ENCODE measurements around the gene UCKL1.

The UCKL1 gene

GRCh38 chr20:63959699-63960075 lies 3.5 kb upstream of the UCKL1 start:
- no peak overlapping the region for H3K4me3 ChIP-seq (IDR thresholded peaks at IDR 0.05; ENCODE audit: insufficient read depth, low read depth, low read length)
- no peak overlapping the region for H2AFZ ChIP-seq (ENCODE audit: low read depth)
- H3K4me2 ChIP-seq: no peak overlapping the region
- peaks cover 27% of the 10 kb centered on the region for H3K4me1 ChIP-seq (ENCODE audit: low read depth, poor library complexity, severe bottlenecking)
- no peak overlapping the region for H3K9ac ChIP-seq
- H3K27me3 ChIP-seq (ENCODE audit: insufficient read depth, low read depth): no peaks in the 10 kb centered on the region
- H3K36me3 ChIP-seq (ENCODE audit: insufficient read depth): no peaks in the 10 kb centered on the region; the same call in 1 of the 2 replicates
- TF ChIP-seq, protein P1, sequence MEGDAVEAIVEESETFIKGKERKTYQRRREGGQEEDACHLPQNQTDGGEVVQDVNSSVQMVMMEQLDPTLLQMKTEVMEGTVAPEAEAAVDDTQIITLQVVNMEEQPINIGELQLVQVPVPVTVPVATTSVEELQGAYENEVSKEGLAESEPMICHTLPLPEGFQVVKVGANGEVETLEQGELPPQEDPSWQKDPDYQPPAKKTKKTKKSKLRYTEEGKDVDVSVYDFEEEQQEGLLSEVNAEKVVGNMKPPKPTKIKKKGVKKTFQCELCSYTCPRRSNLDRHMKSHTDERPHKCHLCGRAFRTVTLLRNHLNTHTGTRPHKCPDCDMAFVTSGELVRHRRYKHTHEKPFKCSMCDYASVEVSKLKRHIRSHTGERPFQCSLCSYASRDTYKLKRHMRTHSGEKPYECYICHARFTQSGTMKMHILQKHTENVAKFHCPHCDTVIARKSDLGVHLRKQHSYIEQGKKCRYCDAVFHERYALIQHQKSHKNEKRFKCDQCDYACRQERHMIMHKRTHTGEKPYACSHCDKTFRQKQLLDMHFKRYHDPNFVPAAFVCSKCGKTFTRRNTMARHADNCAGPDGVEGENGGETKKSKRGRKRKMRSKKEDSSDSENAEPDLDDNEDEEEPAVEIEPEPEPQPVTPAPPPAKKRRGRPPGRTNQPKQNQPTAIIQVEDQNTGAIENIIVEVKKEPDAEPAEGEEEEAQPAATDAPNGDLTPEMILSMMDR (conservative IDR thresholded peaks at IDR 0.05; ENCODE audit: low read depth, low read length): no peak
- H3K27ac ChIP-seq: no peak overlapping the region
- peaks cover 14% of the 10 kb centered on the region for H3K79me2 ChIP-seq (ENCODE audit: insufficient read depth, low read depth)
- H4K20me1 ChIP-seq (ENCODE audit: insufficient read depth): no peaks in the 10 kb centered on the region

DNA sequence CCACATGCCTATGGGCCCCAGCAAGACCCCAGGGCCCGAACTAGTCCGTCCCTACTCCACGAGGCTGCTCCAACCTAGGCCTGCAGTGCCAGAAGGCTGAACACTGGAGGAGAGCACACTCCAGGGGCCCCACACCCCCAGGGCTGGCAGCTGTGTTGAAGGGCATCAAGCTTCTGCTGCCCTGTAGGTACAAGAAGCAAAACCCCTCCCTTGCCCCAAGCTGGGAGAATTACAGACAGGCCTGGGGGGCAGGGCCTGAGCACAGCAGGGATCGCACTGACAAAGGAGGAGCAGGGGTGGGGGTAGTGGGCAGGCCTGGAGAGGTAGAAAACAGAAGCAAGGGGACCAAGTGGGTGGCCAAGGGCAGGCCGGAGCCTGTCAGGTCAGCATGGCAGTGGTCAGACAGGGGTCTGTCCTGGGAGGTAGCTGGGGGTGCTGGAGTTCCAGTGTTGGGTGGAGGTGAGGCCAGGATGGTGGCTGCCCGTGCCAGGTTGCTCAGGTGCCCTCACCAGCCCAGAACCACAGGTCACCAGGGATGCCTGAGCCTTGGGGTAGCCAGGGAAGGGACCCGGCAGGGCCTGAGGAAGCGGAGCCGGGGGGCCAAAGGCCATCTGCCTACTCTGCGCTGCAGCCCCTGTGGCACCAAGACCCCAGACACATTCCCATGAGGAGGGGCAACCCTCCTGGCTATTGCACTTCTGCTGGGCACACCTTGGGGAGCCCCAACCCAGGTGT lies 2.9 kb upstream of the UCKL1 start:
- peaks cover 29% of the 10 kb centered on the region for H3K4me1 ChIP-seq (ENCODE audit: low read depth, poor library complexity, severe bottlenecking)
- H3K27me3 ChIP-seq (ENCODE audit: insufficient read depth, low read depth): no peaks in the 10 kb centered on the region
- no peak overlapping the region; the same call in 1 of the 2 replicates for H3K4me2 ChIP-seq
- H4K20me1 ChIP-seq (ENCODE audit: insufficient read depth): 0 out of 2 replicates have a peak, but pooled peaks cover 2% of the 10 kb centered on the region
- peaks cover 20% of the 10 kb centered on the region for H3K79me2 ChIP-seq (ENCODE audit: insufficient read depth, low read depth)
- H2AFZ ChIP-seq (ENCODE audit: low read depth): no peak overlapping the region
- no peak overlapping the region for H3K4me3 ChIP-seq (IDR thresholded peaks at IDR 0.05; ENCODE audit: insufficient read depth, low read depth, low read length)
- no peaks in the 10 kb centered on the region; the same call in 1 of the 2 replicates for H3K36me3 ChIP-seq (ENCODE audit: insufficient read depth)
- TF ChIP-seq, protein P1 (conservative IDR thresholded peaks at IDR 0.05; ENCODE audit: low read depth, low read length): no peak
- H3K9ac ChIP-seq: no peak overlapping the region
- H3K27ac ChIP-seq: no peak overlapping the region

GRCh38 chr20:63958471-63958870 lies 2.3 kb upstream of the UCKL1 start:
- H3K27me3 ChIP-seq (ENCODE audit: insufficient read depth, low read depth): no peaks in the 10 kb centered on the region
- no peaks in the 10 kb centered on the region; the same call in 1 of the 2 replicates for H3K36me3 ChIP-seq (ENCODE audit: insufficient read depth)
- TF ChIP-seq, protein P1 (conservative IDR thresholded peaks at IDR 0.05; ENCODE audit: low read depth, low read length): no peak
- H3K4me3 ChIP-seq (IDR thresholded peaks at IDR 0.05; ENCODE audit: insufficient read depth, low read depth, low read length): no peak overlapping the region
- H3K27ac ChIP-seq: peak overlapping the region; percentile 80; the same call in 1 of the 2 replicates
- no peak overlapping the region for H2AFZ ChIP-seq (ENCODE audit: low read depth)
- peaks cover 29% of the 10 kb centered on the region for H3K4me1 ChIP-seq (ENCODE audit: low read depth, poor library complexity, severe bottlenecking)
- H4K20me1 ChIP-seq (ENCODE audit: insufficient read depth): 0 out of 2 replicates have a peak, but pooled peaks cover 5% of the 10 kb centered on the region
- peak overlapping the region; percentile 100; the same call in 1 of the 2 replicates for H3K4me2 ChIP-seq
- no peak overlapping the region for H3K9ac ChIP-seq
- H3K79me2 ChIP-seq (ENCODE audit: insufficient read depth, low read depth): peaks cover 27% of the 10 kb centered on the region

DNA sequence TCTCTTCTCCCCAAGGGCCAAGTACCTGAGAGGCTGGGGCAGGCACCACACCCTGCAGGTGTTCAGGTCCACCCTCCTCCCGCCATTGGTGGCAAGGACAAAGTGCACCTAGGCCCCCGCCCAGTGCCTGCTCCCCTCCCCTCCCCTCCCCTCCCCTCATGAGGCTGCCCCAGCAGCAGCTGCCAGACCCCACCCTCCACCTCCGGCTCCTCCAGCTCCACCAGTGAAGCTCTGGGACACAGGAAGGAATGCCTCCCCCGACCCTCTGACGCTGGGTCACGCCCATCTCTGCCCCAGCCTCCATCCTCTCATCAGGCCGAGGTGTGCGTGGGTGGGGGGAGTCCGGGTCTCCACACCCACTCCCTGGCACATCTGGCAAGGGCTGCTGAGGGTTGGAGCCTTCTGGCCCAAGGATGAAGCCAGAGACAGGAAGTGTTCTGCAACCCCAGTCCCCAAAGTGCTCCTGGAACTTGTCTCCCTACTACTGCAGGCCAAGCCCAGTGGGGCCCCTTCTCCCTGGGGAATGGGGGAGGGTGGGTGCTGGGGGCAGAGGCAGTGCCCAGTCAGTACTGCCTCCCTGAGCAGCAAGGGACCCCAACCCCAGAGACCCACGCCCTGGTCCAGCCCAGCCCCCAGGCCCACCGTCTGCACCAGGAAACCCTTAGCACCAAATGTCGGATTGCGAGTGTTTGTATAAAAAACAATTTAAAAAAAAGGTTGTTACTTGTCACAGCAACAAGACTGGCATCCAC lies 1.6 kb upstream of the UCKL1 start:
- H3K79me2 ChIP-seq (ENCODE audit: insufficient read depth, low read depth): peaks cover 33% of the 10 kb centered on the region
- H3K27ac ChIP-seq: peak overlapping the region; percentile 80
- no peak overlapping the region for H3K4me3 ChIP-seq (IDR thresholded peaks at IDR 0.05; ENCODE audit: insufficient read depth, low read depth, low read length)
- H3K4me1 ChIP-seq (ENCODE audit: low read depth, poor library complexity, severe bottlenecking): peaks cover 34% of the 10 kb centered on the region
- H3K36me3 ChIP-seq (ENCODE audit: insufficient read depth): no peaks in the 10 kb centered on the region; the same call in 1 of the 2 replicates
- H4K20me1 ChIP-seq (ENCODE audit: insufficient read depth): 0 out of 2 replicates have a peak, but pooled peaks cover 5% of the 10 kb centered on the region
- peak overlapping the region; percentile 69; the same call in 1 of the 2 replicates for H3K9ac ChIP-seq
- TF ChIP-seq, protein P1 (conservative IDR thresholded peaks at IDR 0.05; ENCODE audit: low read depth, low read length): no peak
- peak overlapping the region; percentile 100 for H3K4me2 ChIP-seq
- no peaks in the 10 kb centered on the region for H3K27me3 ChIP-seq (ENCODE audit: insufficient read depth, low read depth)
- peak overlapping the region; percentile 63; the same call in 1 of the 2 replicates for H2AFZ ChIP-seq (ENCODE audit: low read depth)
